Liver (tissue), 9 donors: ENCODE data around the gene SLC35B1. TPM values are rescaled to one million over a fixed set of nuclear protein-coding genes. Genes with fewer than 3 reads are reported as not detected.

Experiments used
- DNase-seq: peaks from one replicate; pipeline ENCODE4 v3.0.0-alpha.2; 2017; ENCODE audit warnings: low spot score
- H3K27ac ChIP-seq, 2 donors: one replicate each; pipeline ENCODE4 v1.7.0; 2013; ENCODE audit warnings: inconsistent platforms in 2 of 2, low read length in 2 of 2, control low read depth in 1 of 2, low read depth in 1 of 2, mild to moderate bottlenecking in 1 of 2
- H3K27me3 ChIP-seq, 4 donors: one replicate each; pipeline versions ENCODE4 v1.6.1 to v1.7.0; 2013; ENCODE audit warnings: low read length in 3 of 4, inconsistent platforms in 1 of 4, mild to moderate bottlenecking in 1 of 4, moderate library complexity in 1 of 4; ENCODE audit not compliant: control insufficient read depth in 4 of 4, insufficient read depth in 4 of 4
- H3K36me3 ChIP-seq, 4 donors: one replicate each; pipeline versions ENCODE4 v1.6.1 to v1.7.0; 2013; ENCODE audit warnings: low read length in 3 of 4, mild to moderate bottlenecking in 3 of 4, low read depth in 1 of 4, moderate library complexity in 1 of 4; ENCODE audit not compliant: control insufficient read depth in 4 of 4, insufficient read depth in 3 of 4
- H3K4me1 ChIP-seq, 4 donors: one replicate each; pipeline versions ENCODE4 v1.6.1 to v1.7.0; 2013; ENCODE audit warnings: low read length in 3 of 4, mild to moderate bottlenecking in 3 of 4, moderate library complexity in 1 of 4; ENCODE audit not compliant: control insufficient read depth in 4 of 4, insufficient read depth in 4 of 4
- H3K4me3 ChIP-seq, 3 donors: one replicate each; pipeline versions ENCODE4 v1.6.1 to v1.7.0; 2013; ENCODE audit warnings: low read length in 3 of 3, control low read depth in 1 of 3, low read depth in 1 of 3, mild to moderate bottlenecking in 1 of 3
- H3K9ac ChIP-seq, 2 donors: one replicate each; pipeline ENCODE4 v1.7.0; 2013; ENCODE audit warnings: low read length in 2 of 2, mild to moderate bottlenecking in 2 of 2, moderate library complexity in 2 of 2, control low read depth in 1 of 2, low read depth in 1 of 2
- H3K9me3 ChIP-seq, 4 donors: one replicate each; pipeline versions ENCODE4 v1.6.1 to v1.7.0; 2013; ENCODE audit warnings: low read length in 3 of 4; ENCODE audit not compliant: control insufficient read depth in 4 of 4
- CTCF ChIP-seq: fragments of 150-350 bp; IDR thresholded peaks from 2 replicates; pipeline ENCODE4 v1.5.1; 2017; ENCODE audit warnings: improper control_type of control experiment, low read depth, low read length; ENCODE audit not compliant: missing input control
- EGR1 ChIP-seq, 2 donors: IDR thresholded peaks; 2 replicates each; pipeline ENCODE4 v1.6.1; 2016 to 2018; ENCODE audit warnings: antibody characterized with exemption in 2 of 2, low read depth in 2 of 2
- FOXA1 ChIP-seq: IDR thresholded peaks from 2 replicates; pipeline ENCODE4 v1.6.1; 2016; ENCODE audit warnings: antibody characterized with exemption
- GABPA ChIP-seq, 2 donors: IDR thresholded peaks in 1 of 2; conservative IDR thresholded peaks in 1 of 2; 2 replicates each; pipeline ENCODE4 v1.6.1; 2016; ENCODE audit warnings: antibody characterized with exemption in 2 of 2, mild to moderate bottlenecking in 1 of 2, moderate library complexity in 1 of 2
- HNF4A ChIP-seq, 2 donors: conservative IDR thresholded peaks; 2 replicates each; pipeline ENCODE4 v1.6.1; 2016; ENCODE audit warnings: antibody characterized with exemption in 2 of 2, mild to moderate bottlenecking in 2 of 2
- JUND ChIP-seq, 2 donors: IDR thresholded peaks; 2 replicates each; pipeline ENCODE4 v1.6.1; 2016; ENCODE audit warnings: antibody characterized with exemption in 2 of 2
- NR2F2 ChIP-seq: IDR thresholded peaks from 2 replicates; pipeline ENCODE4 v1.6.1; 2016; ENCODE audit warnings: antibody characterized with exemption
- SP1 ChIP-seq: IDR thresholded peaks from 2 replicates; pipeline ENCODE4 v1.6.1; 2018; ENCODE audit warnings: antibody characterized with exemption, mild to moderate bottlenecking
- ZBTB33 ChIP-seq: IDR thresholded peaks from 2 replicates; pipeline ENCODE4 v1.6.1; 2016; ENCODE audit warnings: antibody characterized with exemption
- WGBS: extraction: QIAGEN DNeasy Blood & Tissue Kit; methylation state at CpG from one replicate; pipeline ENCODE4 v1.1.7; 2013; 5-methylcytosine and 5-hydroxymethylcytosine counted together
- polyA plus RNA-seq, 2 donors: library from polyadenylated mRNA; stranded (reverse) in 1 of 2; unstranded in 1 of 2; fragments of 200-250 nt in 1 of 2; fragments of >200 nt in 1 of 2; fragmentation: Nextera tagmentation in 1 of 2; extraction: Ambion mirVana in 1 of 2; gene quantifications; one replicate each; pipeline versions ENCODE4 v1.2.1 to v1.2.3, GENCODE V29; 2013 to 2015
- total RNA-seq, 2 donors: library from RNA; depleted of rRNA; stranded (reverse); fragments of >200 nt; gene quantifications; one replicate each; pipeline ENCODE4 v1.2.3, GENCODE V29; 2014
- TF ChIP-seq, protein P1 (sequence below): IDR thresholded peaks from 2 replicates; pipeline ENCODE4 v1.6.1; 2016; ENCODE audit warnings: antibody characterized with exemption
- TF ChIP-seq, protein P2 (sequence below): IDR thresholded peaks from 2 replicates; pipeline ENCODE4 v1.6.1; 2016; ENCODE audit warnings: antibody characterized with exemption, mild to moderate bottlenecking
- donor health status: healthy.
- donor health status: healthy.
- donor health status: healthy.
- donor health status: healthy.
- donor health status: healthy.

The SLC35B1 gene
- total and polyA plus RNA-seq, 4 donors, result 29.8 to 90.1 (median 76.8) TPM

GRCh38 chr17:49708515-49709183 lies 885 bp upstream of the SLC35B1 start:
- Histone ChIP-seq H3K36me3 (peaks cover under 1 to 31% (median 15%) of the 10 kb centered on the region in 4 donors), H3K27me3 (no peaks in the 10 kb centered on the region), H3K27ac (peak overlapping the region; percentile 91 to 99), H3K9ac (peak overlapping the region in 1 of 2 donors; percentile 39), H3K4me3 (peak overlapping the region; percentile 4 to 36 (median 24)), H3K4me1 (peaks cover 8 to 36% (median 30%) of the 10 kb centered on the region in 4 donors), H3K9me3 (no peaks in the 10 kb centered on the region)
- no peak for TF ChIP-seq JUND (IDR thresholded peaks at IDR 0.05)
- DNase-seq, result no peak
- 61% methylated on average over 15 of the region's 15 CpGs for WGBS

- no peaks in the 10 kb centered on the region for H3K27me3 ChIP-seq
- no peaks in the 10 kb centered on the region for H3K9me3 ChIP-seq
- peak overlapping the region; percentile 82 to 95 (median 94) for H3K4me3 ChIP-seq
- peak overlapping the region; percentile 84 to 96 for H3K9ac ChIP-seq
- H3K36me3 ChIP-seq, result peaks cover 8 to 43% (median 27%) of the 10 kb centered on the region in 4 donors
- DNase-seq, result no peak
- peak overlapping the region; percentile 91 to 99 for H3K27ac ChIP-seq
- WGBS, result under 1% methylated on average over 12 of the region's 12 CpGs
- TF ChIP-seq GABPA (IDR thresholded peaks at IDR 0.05 in 1 of 2, conservative IDR thresholded peaks at IDR 0.05 in 1 of 2) (no peak), FOXA1 (no peak), SP1 (no peak), JUND (IDR thresholded peaks at IDR 0.05) (no peak), CTCF (no peak), NR2F2 (no peak)
- TF ChIP-seq, protein P1, sequence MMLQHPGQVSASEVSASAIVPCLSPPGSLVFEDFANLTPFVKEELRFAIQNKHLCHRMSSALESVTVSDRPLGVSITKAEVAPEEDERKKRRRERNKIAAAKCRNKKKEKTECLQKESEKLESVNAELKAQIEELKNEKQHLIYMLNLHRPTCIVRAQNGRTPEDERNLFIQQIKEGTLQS, result peak; percentile 1
- TF ChIP-seq, protein P2, sequence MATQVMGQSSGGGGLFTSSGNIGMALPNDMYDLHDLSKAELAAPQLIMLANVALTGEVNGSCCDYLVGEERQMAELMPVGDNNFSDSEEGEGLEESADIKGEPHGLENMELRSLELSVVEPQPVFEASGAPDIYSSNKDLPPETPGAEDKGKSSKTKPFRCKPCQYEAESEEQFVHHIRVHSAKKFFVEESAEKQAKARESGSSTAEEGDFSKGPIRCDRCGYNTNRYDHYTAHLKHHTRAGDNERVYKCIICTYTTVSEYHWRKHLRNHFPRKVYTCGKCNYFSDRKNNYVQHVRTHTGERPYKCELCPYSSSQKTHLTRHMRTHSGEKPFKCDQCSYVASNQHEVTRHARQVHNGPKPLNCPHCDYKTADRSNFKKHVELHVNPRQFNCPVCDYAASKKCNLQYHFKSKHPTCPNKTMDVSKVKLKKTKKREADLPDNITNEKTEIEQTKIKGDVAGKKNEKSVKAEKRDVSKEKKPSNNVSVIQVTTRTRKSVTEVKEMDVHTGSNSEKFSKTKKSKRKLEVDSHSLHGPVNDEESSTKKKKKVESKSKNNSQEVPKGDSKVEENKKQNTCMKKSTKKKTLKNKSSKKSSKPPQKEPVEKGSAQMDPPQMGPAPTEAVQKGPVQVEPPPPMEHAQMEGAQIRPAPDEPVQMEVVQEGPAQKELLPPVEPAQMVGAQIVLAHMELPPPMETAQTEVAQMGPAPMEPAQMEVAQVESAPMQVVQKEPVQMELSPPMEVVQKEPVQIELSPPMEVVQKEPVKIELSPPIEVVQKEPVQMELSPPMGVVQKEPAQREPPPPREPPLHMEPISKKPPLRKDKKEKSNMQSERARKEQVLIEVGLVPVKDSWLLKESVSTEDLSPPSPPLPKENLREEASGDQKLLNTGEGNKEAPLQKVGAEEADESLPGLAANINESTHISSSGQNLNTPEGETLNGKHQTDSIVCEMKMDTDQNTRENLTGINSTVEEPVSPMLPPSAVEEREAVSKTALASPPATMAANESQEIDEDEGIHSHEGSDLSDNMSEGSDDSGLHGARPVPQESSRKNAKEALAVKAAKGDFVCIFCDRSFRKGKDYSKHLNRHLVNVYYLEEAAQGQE, result no peak
- peaks cover 8 to 38% (median 30%) of the 10 kb centered on the region in 4 donors for H3K4me1 ChIP-seq
Observed at GRCh38 chr17:49707246-49707607, 537 bp downstream of the SLC35B1 start.

DNA sequence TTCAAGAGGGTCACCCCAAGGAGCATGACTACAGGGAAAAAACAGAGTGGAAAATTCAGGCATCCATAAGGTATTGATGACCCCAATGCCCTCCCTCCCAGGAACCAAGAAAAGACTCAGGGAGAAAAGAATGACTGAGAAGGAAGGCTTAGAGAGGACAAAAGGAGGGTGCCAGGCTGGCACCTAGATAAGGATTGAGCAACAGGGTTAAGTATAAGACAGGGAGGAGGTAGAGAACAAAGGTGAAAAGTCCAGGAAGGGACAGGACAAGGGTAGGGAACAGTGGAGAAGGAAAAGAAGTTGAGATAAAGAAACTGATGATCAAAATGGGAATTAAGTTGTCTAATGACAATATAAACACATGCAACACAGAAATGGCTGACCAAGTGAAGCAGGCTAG lies 2.5 kb downstream of the SLC35B1 start:
- Histone ChIP-seq H3K27me3 (no peaks in the 10 kb centered on the region), H3K4me3 (no peak overlapping the region), H3K4me1 (peaks cover 8 to 38% (median 30%) of the 10 kb centered on the region in 4 donors), H3K9me3 (no peaks in the 10 kb centered on the region), H3K9ac (no peak overlapping the region), H3K27ac (peak overlapping the region in 1 of 2 donors; percentile 76), H3K36me3 (peaks cover 12 to 55% (median 40%) of the 10 kb centered on the region in 4 donors)
- no peak for DNase-seq
- TF ChIP-seq ZBTB33, result no peak
- no peak for TF ChIP-seq FOXA1
- TF ChIP-seq NR2F2, result no peak
- no peak for TF ChIP-seq EGR1 (IDR thresholded peaks at IDR 0.05; ENCODE audit: low read depth in 2 of 2)
- TF ChIP-seq HNF4A (conservative IDR thresholded peaks at IDR 0.05), result peak in 1 of 2 donors; percentile 18
